ENCODE measurements around the gene DOLPP1. TPM values are rescaled to one million over a fixed set of nuclear protein-coding genes. Genes with fewer than 3 reads are reported as not detected.

Gene DOLPP1
- total and polyA plus RNA-seq, 2 of the 13 experiments (the other 11 are each of a cell fraction or from before 2014, with no cell fraction given), result 21.0 to 34.1 TPM

DNA sequence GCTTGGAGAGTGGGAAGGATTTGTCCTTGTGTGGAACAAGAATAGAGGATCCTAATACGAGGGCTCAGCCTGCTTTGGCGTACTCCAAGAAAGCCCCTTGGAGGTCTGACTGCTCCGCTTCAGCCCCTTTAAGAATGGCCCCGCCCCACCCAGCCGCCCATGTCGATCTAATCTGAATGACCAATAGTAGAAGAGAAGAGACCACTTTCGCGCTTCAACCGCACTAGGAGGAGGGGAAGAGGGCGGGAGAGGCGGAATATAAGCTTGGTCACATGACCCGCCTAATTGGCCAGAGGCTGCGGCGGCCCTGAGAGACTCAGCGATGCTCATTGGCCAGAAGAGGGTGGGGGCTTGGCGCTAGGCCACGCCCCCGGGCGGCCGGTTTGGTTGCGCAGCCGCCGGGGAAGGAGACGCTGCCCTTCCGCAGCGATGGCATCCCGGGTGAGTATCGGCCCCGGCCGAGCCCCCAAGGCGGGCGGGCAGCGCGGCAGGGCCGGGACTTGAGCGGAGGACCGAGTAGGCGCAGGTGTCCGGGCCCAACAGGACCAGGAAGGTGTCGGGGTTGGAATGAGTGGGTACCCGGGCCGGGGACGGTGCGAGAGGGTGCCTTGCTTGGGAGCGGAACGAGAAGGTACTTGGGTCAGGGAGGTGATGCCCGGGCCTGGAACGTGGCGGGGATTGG lies 44.5 kb upstream of the DOLPP1 start, which contains the start of gene MIGA2 (continued):
- TF ChIP-seq ZNF782 (CRISPR knock-in tag; IDR thresholded peaks at IDR 0.05; ENCODE audit: borderline replicate concordance) (0 out of 2 replicates have a peak, but pooled peaks have one; percentile 20), ZNF552 (CRISPR knock-in tag; IDR thresholded peaks at IDR 0.05; ENCODE audit: borderline replicate concordance) (0 out of 2 replicates have a peak, but pooled peaks have one; percentile 53), KAT7 (CRISPR knock-in tag; IDR thresholded peaks at IDR 0.05; ENCODE audit: borderline replicate concordance) (peak; percentile 50; the same call in 1 of the 2 replicates), XRCC5 (optimal IDR thresholded peaks at IDR 0.05; ENCODE audit: low read length) (no peak), FOXK1 (CRISPR knock-in tag; IDR thresholded peaks at IDR 0.05; ENCODE audit: borderline replicate concordance, low read depth) (no peak), IRF2 (CRISPR knock-in tag; IDR thresholded peaks at IDR 0.05) (peak; percentile 56; the same call in 1 of the 2 replicates), HMGXB4 (CRISPR knock-in tag; IDR thresholded peaks at IDR 0.05; ENCODE audit: borderline replicate concordance in 1 of 2, low read depth in 1 of 2) (peak in 1 of 2 experiments; percentile 42; a peak in 1 of 4 replicates), GATAD2A (CRISPR knock-in tag; IDR thresholded peaks at IDR 0.05) (0 out of 2 replicates have a peak, but pooled peaks have one; percentile 13), ZNF546 (CRISPR knock-in tag; conservative IDR thresholded peaks at IDR 0.05) (no peak), ZNF570 (CRISPR knock-in tag; IDR thresholded peaks at IDR 0.05; ENCODE audit: borderline replicate concordance) (no peak), MAX (IDR thresholded peaks at IDR 0.05) (0 out of 2 replicates have a peak, but pooled peaks have one; percentile 42), FOSL2 (CRISPR knock-in tag; IDR thresholded peaks at IDR 0.05) (peak; percentile 34), HNF4A (CRISPR knock-in tag; IDR thresholded peaks at IDR 0.05) (0 out of 2 replicates have a peak, but pooled peaks have one; percentile 19), POGK (CRISPR knock-in tag; conservative IDR thresholded peaks at IDR 0.05) (0 out of 2 replicates have a peak, but pooled peaks have one; percentile 54), RARA (CRISPR knock-in tag; IDR thresholded peaks at IDR 0.05) (0 out of 2 replicates have a peak, but pooled peaks have one; percentile 15), ZNF235 (CRISPR knock-in tag; IDR thresholded peaks at IDR 0.05; ENCODE audit: borderline replicate concordance) (peak; percentile 45; the same call in 1 of the 2 replicates), ZNF790 (CRISPR knock-in tag; IDR thresholded peaks at IDR 0.05; ENCODE audit: borderline replicate concordance) (no peak), ZNF18 (CRISPR knock-in tag; IDR thresholded peaks at IDR 0.05; ENCODE audit: insufficient replicate concordance) (no peak)
- TF ChIP-seq, protein P1, sequence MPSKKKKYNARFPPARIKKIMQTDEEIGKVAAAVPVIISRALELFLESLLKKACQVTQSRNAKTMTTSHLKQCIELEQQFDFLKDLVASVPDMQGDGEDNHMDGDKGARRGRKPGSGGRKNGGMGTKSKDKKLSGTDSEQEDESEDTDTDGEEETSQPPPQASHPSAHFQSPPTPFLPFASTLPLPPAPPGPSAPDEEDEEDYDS (CRISPR knock-in tag; IDR thresholded peaks at IDR 0.05), result peak; percentile 92
- TF ChIP-seq, protein P2, sequence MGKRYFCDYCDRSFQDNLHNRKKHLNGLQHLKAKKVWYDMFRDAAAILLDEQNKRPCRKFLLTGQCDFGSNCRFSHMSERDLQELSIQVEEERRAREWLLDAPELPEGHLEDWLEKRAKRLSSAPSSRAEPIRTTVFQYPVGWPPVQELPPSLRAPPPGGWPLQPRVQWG (CRISPR knock-in tag; IDR thresholded peaks at IDR 0.05; ENCODE audit: borderline replicate concordance, low read depth), result no peak

All from HepG2 (cell line).